Activated CD4-positive, alpha-beta memory T cell treated with anti-CD3 and anti-CD28 coated beads, Interleukin-2, amount 10 ng/mL, durations not matched to agents 7 days and 5 days (primary cell): ENCODE measurements around the gene DNAH3. TPM values are rescaled to one million over a fixed set of nuclear protein-coding genes. Genes with fewer than 3 reads are reported as not detected.
A peak's percentile ranks its signal among the peaks of the same experiment; 100 is the strongest.

Experiments
- CTCF ChIA-PET: fragments of 350-600 bp; sonication (Branson Sonifier 250); formaldehyde crosslinking; loops from one replicate; lab custom pipeline; 2021; ENCODE audit warnings: antibody characterized with exemption, inconsistent platforms; lab: Charles Lee
- POLR2A ChIA-PET: fragments of 350-600 bp; sonication (Branson Sonifier 250); formaldehyde crosslinking; loops from one replicate; lab custom pipeline; 2021; ENCODE audit warnings: antibody characterized with exemption; lab: Charles Lee
- DNase-seq: peaks from one replicate; pipeline ENCODE4 v3.0.0-alpha.2; 2020
- H3K27ac Mint-ChIP-seq: one replicate; pipeline ENCODE4 v1.8.0; 2021; ENCODE audit warnings: mild to moderate bottlenecking, mixed read lengths
- H3K27me3 Mint-ChIP-seq: one replicate; pipeline ENCODE4 v1.8.0; 2021; ENCODE audit warnings: mixed read lengths
- H3K36me3 Mint-ChIP-seq: one replicate; pipeline ENCODE4 v1.8.0; 2021; ENCODE audit warnings: low read depth, mixed read lengths
- H3K4me1 Mint-ChIP-seq: one replicate; pipeline ENCODE4 v1.8.0; 2021; ENCODE audit warnings: mixed read lengths
- H3K4me3 Mint-ChIP-seq: one replicate; pipeline ENCODE4 v1.8.0; 2021; ENCODE audit warnings: mild to moderate bottlenecking, mixed read lengths
- H3K9me3 Mint-ChIP-seq: one replicate; pipeline ENCODE4 v1.8.0; 2021; ENCODE audit warnings: mixed read lengths
- total RNA-seq, 2 experiments: library from RNA; stranded (reverse); gene quantifications; one replicate each; pipeline ENCODE4 v1.2.3, GENCODE V29; 2021

DNAH3 gene
- total RNA-seq, 2 experiments from 2014 or later = 0.03 to 0.05 TPM

- no peak for DNase-seq
- peaks cover 49% of the 10 kb centered on the region for H3K36me3 Mint-ChIP-seq
- no peaks in the 10 kb centered on the region for H3K27me3 Mint-ChIP-seq
- no peak overlapping the region for H3K4me3 Mint-ChIP-seq
- ChIA-PET CTCF (no interaction called here), POLR2A (no interaction called here)
- H3K27ac Mint-ChIP-seq = no peak overlapping the region
- H3K9me3 Mint-ChIP-seq = peaks cover 2% of the 10 kb centered on the region
- H3K4me1 Mint-ChIP-seq = peaks cover 43% of the 10 kb centered on the region
Observed at GRCh38 chr16:20916942-20917341, 233.7 kb downstream of the DNAH3 start.

- H3K27me3 Mint-ChIP-seq = no peaks in the 10 kb centered on the region
- H3K4me3 Mint-ChIP-seq = no peak overlapping the region
- H3K27ac Mint-ChIP-seq = no peak overlapping the region
- peaks cover 2% of the 10 kb centered on the region for H3K9me3 Mint-ChIP-seq
- DNase-seq = no peak
- H3K4me1 Mint-ChIP-seq = peaks cover 49% of the 10 kb centered on the region
- ChIA-PET CTCF (interaction anchor here (0.9 kb wide), 1 partner anchor 66 kb away, joined by 3 read pairs; no protein-coding TSS in a partner anchor), POLR2A (interaction anchor here (1.1 kb wide), 1 partner anchor 11 kb away, joined by 3 read pairs; no protein-coding TSS in a partner anchor)
- H3K36me3 Mint-ChIP-seq = peaks cover 49% of the 10 kb centered on the region
Observed at GRCh38 chr16:20916289-20916688, 234.4 kb downstream of the DNAH3 start.

- Mint-ChIP-seq H3K9me3 (no peaks in the 10 kb centered on the region), H3K4me3 (peak overlapping the region; percentile 0), H3K27me3 (no peaks in the 10 kb centered on the region), H3K36me3 (peaks cover 46% of the 10 kb centered on the region), H3K4me1 (peaks cover 67% of the 10 kb centered on the region), H3K27ac (peak overlapping the region; percentile 84)
- CTCF ChIA-PET = interaction anchor here (1.1 to 2.6 kb wide), 7 partner anchors 8 to 37 kb away, joined by 3 to 8 read pairs (median 3); partner anchors contain the start of genes DCUN1D3 and LYRM1
- POLR2A ChIA-PET = interaction anchor here (0.8 to 7.8 kb wide), 9 partner anchors 11 to 105 kb away, joined by 3 to 76 read pairs (median 6); partner anchors contain the start of genes DCUN1D3, ERI2, LYRM1 and REXO5
- no peak for DNase-seq
Observed at GRCh38 chr16:20911361-20911760, 239.3 kb downstream of the DNAH3 start.

GRCh38 chr16:20910781-20911321 lies 239.8 kb downstream of the DNAH3 start:
- POLR2A ChIA-PET = interaction anchor here (0.8 to 7.8 kb wide), 9 partner anchors 10 to 104 kb away, joined by 3 to 76 read pairs (median 6); partner anchors contain the start of genes DCUN1D3, ERI2, LYRM1 and REXO5
- no peaks in the 10 kb centered on the region for H3K9me3 Mint-ChIP-seq

GRCh38 chr16:20906341-20907255 lies 244.0 kb downstream of the DNAH3 start:
- H3K4me1 Mint-ChIP-seq = peaks cover 92% of the 10 kb centered on the region
- peaks cover 3% of the 10 kb centered on the region for H3K9me3 Mint-ChIP-seq
- CTCF ChIA-PET = interaction anchor here (1.3 kb wide), 2 partner anchors 31 to 32 kb away, joined by 3 read pairs; no protein-coding TSS in a partner anchor
- H3K27ac Mint-ChIP-seq = no peak overlapping the region
- H3K27me3 Mint-ChIP-seq = no peaks in the 10 kb centered on the region
- H3K36me3 Mint-ChIP-seq = peaks cover 73% of the 10 kb centered on the region
- H3K4me3 Mint-ChIP-seq = no peak overlapping the region
- no peak for DNase-seq
- POLR2A ChIA-PET = interaction anchor here (1.4 to 3.7 kb wide), 2 partner anchors 32 to 37 kb away, joined by 3 to 10 read pairs; no protein-coding TSS in a partner anchor

More at GRCh38 chr16:20910781-20911321, 239.8 kb downstream of the DNAH3 start:
- CTCF ChIA-PET = interaction anchor here (0.7 to 2.6 kb wide), 8 partner anchors 9 to 205 kb away, joined by 3 to 8 read pairs (median 3); partner anchors contain the start of genes DCUN1D3 and LYRM1
- H3K36me3 Mint-ChIP-seq = peaks cover 46% of the 10 kb centered on the region
- H3K4me1 Mint-ChIP-seq = peaks cover 71% of the 10 kb centered on the region
- H3K27ac Mint-ChIP-seq = peak overlapping the region; percentile 84
- peak overlapping the region; percentile 0 for H3K4me3 Mint-ChIP-seq
- no peaks in the 10 kb centered on the region for H3K27me3 Mint-ChIP-seq
- DNase-seq = no peak

- Mint-ChIP-seq H3K36me3 (peaks cover 83% of the 10 kb centered on the region), H3K4me1 (peaks cover 88% of the 10 kb centered on the region), H3K27ac (no peak overlapping the region), H3K9me3 (peaks cover 3% of the 10 kb centered on the region), H3K27me3 (no peaks in the 10 kb centered on the region), H3K4me3 (no peak overlapping the region)
- DNase-seq = no peak
- ChIA-PET CTCF (no interaction called here), POLR2A (interaction anchor here (0.9 to 1.4 kb wide), 3 partner anchors 10 to 38 kb away, joined by 3 read pairs; no protein-coding TSS in a partner anchor)
Observed at GRCh38 chr16:20905576-20905975, 245.1 kb downstream of the DNAH3 start.

GRCh38 chr16:20904507-20905081 lies 246.1 kb downstream of the DNAH3 start:
- POLR2A ChIA-PET = interaction anchor here (0.9 to 7.5 kb wide), 6 partner anchors 11 to 163 kb away, joined by 3 to 113 read pairs (median 3); partner anchors contain the start of gene THUMPD1
- peaks cover 83% of the 10 kb centered on the region for H3K36me3 Mint-ChIP-seq
- CTCF ChIA-PET = interaction anchor here (1.2 kb wide), 1 partner anchor 30 kb away, joined by 4 read pairs; no protein-coding TSS in a partner anchor
- peak; percentile 28 for DNase-seq
- peak overlapping the region; percentile 82 for H3K27ac Mint-ChIP-seq
- H3K4me1 Mint-ChIP-seq = peaks cover 78% of the 10 kb centered on the region
- H3K4me3 Mint-ChIP-seq = peak overlapping the region; percentile 83
- H3K27me3 Mint-ChIP-seq = no peaks in the 10 kb centered on the region
- peaks cover 3% of the 10 kb centered on the region for H3K9me3 Mint-ChIP-seq

GRCh38 chr16:20903899-20904506 lies 246.6 kb downstream of the DNAH3 start:
- peak overlapping the region; percentile 83 for H3K4me3 Mint-ChIP-seq
- CTCF ChIA-PET = interaction anchor here (0.6 to 1.5 kb wide), 3 partner anchors 30 to 56 kb away, joined by 3 to 5 read pairs (median 4); no protein-coding TSS in a partner anchor
- H3K4me1 Mint-ChIP-seq = peaks cover 78% of the 10 kb centered on the region
- H3K27ac Mint-ChIP-seq = peak overlapping the region; percentile 82
- POLR2A ChIA-PET = interaction anchor here (0.7 to 7.5 kb wide), 9 partner anchors 7 to 163 kb away, joined by 3 to 113 read pairs (median 10); partner anchors contain the start of genes ERI2, REXO5 and THUMPD1
- H3K9me3 Mint-ChIP-seq = peaks cover 3% of the 10 kb centered on the region
- DNase-seq = no peak
- H3K36me3 Mint-ChIP-seq = peaks cover 78% of the 10 kb centered on the region
- no peaks in the 10 kb centered on the region for H3K27me3 Mint-ChIP-seq

GRCh38 chr16:20903116-20903898 lies 247.3 kb downstream of the DNAH3 start:
- Mint-ChIP-seq H3K27me3 (no peaks in the 10 kb centered on the region), H3K4me3 (peak overlapping the region; percentile 83), H3K36me3 (peaks cover 79% of the 10 kb centered on the region), H3K27ac (peak overlapping the region; percentile 82), H3K9me3 (peaks cover 3% of the 10 kb centered on the region), H3K4me1 (peaks cover 78% of the 10 kb centered on the region)
- POLR2A ChIA-PET = interaction anchor here (0.7 to 7.5 kb wide), 10 partner anchors 8 to 97 kb away, joined by 3 to 113 read pairs (median 8); partner anchors contain the start of genes ERI2 and REXO5
- CTCF ChIA-PET = interaction anchor here (0.6 to 1.5 kb wide), 2 partner anchors 29 to 55 kb away, joined by 3 to 5 read pairs; no protein-coding TSS in a partner anchor
- DNase-seq = no peak

GRCh38 chr16:20902426-20902825 lies 248.2 kb downstream of the DNAH3 start:
- CTCF ChIA-PET = interaction anchor here (1.0 to 1.5 kb wide), 2 partner anchors 28 kb away, joined by 3 to 5 read pairs; no protein-coding TSS in a partner anchor
- Mint-ChIP-seq H3K4me1 (peaks cover 79% of the 10 kb centered on the region), H3K9me3 (peaks cover 3% of the 10 kb centered on the region), H3K27me3 (no peaks in the 10 kb centered on the region), H3K27ac (peak overlapping the region; percentile 93), H3K36me3 (peaks cover 80% of the 10 kb centered on the region), H3K4me3 (peak overlapping the region; percentile 83)
- no peak for DNase-seq
- POLR2A ChIA-PET = interaction anchor here (1.0 to 7.5 kb wide), 6 partner anchors 9 to 96 kb away, joined by 5 to 113 read pairs (median 16); partner anchors contain the start of genes ERI2 and REXO5
